ENCODE results near the gene CNOT11.

DNA sequence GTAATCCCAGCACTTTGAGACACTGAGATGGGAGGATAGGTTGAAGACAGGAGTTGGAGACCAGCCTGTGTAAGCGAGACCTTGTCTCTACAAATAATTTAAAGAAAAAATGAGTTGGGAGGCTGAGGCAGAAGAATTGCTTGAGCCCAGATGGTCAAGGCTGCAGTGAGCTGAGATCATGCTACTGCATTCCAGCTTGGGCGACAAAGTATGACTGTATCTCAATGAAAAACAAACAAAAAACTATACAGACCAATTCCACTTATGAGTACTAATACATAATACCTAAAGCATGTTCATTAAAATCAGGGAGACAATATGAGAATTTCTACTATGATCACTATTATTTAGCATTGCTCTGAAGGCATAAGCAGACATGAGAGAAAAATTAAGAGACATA, 43.2 kb downstream of the CNOT11 start:
- TF ChIP-seq EZH2 (IDR thresholded peaks at IDR 0.05; ENCODE audit: low read depth, low read length, severe bottlenecking) (no peak), MAFK (IDR thresholded peaks at IDR 0.05; ENCODE audit: low read depth, low read length) (no peak)
